Spleen (tissue), 7 donors: ENCODE measurements around the gene CLEC16A.

Experiments
- CTCF ChIP-seq, 11 experiments: fragments of 200-600 bp in 7 of 11; fragments of 450-650 bp in 4 of 11; sonication (generic) in 4 of 11; IDR thresholded peaks in 8 of 11; conservative IDR thresholded peaks in 3 of 11; 1 replicate in 7 of 11; 2 replicates in 4 of 11; pipeline versions ENCODE4 v1.4.0 to v1.8.0; 2016 to 2021; ENCODE audit warnings: antibody characterized with exemption in 11 of 11, inconsistent platforms in 4 of 11, mild to moderate bottlenecking in 1 of 11
- POLR2A ChIP-seq, 3 donors: fragments of 450-650 bp; IDR thresholded peaks; one replicate each; pipeline ENCODE4 v1.5.1; 2017; ENCODE audit warnings: antibody characterized with exemption in 3 of 3, mild to moderate bottlenecking in 1 of 3
- POLR2AphosphoS5 ChIP-seq, 3 donors: sonication (generic); formaldehyde crosslinking; IDR thresholded peaks; one replicate each; pipeline ENCODE4 v1.5.1; 2017; ENCODE audit warnings: antibody characterized with exemption in 3 of 3
- donor health status: DM: no; HTN: no; CAD: no; lungs with moderate emphysema.
- donor health status: DM: no; HTN: no; CAD: no.
- donor health status: DM: no; HTN: no; CAD: no.

- no peak for TF ChIP-seq CTCF (IDR thresholded peaks at IDR 0.05 in 8 of 11, conservative IDR thresholded peaks at IDR 0.05 in 3 of 11)
- no peak for TF ChIP-seq POLR2AphosphoS5 (IDR thresholded peaks at IDR 0.05)
- no peak for TF ChIP-seq POLR2A (IDR thresholded peaks at IDR 0.05)
These were observed 48.2 kb upstream of the CLEC16A start for GRCh38 chr16:10896165-10896564.
